GM23338 (cell line): ENCODE data around the gene PMIS2. TPM values are rescaled to one million over a fixed set of nuclear protein-coding genes. Genes with fewer than 3 reads are reported as not detected.
A peak's percentile ranks its signal among the peaks of the same experiment; 100 is the strongest.

ENCODE experiments used
- ATAC-seq: fragments of 200-7000 bp; cut with Tn5 transposase; 3 replicates; pipeline ENCODE4 v1.9.1; 2020
- DNase-seq: peaks from one replicate; pipeline ENCODE4 v3.0.0-alpha.2; 2015; ENCODE audit warnings: low spot score
- H2AFZ ChIP-seq: fragments of 200-600 bp; sonication (generic); 2 replicates; pipeline ENCODE4 v1.8.0; 2016; ENCODE audit warnings: antibody characterized with exemption, mild to moderate bottlenecking, moderate library complexity
- H3F3A ChIP-seq: fragments of 200-600 bp; sonication (generic); replicated peaks from 2 replicates; pipeline ENCODE4 v1.8.0; 2017; ENCODE audit warnings: antibody characterized with exemption, mixed run types, low read depth
- H3K27ac ChIP-seq: fragments of 200-600 bp; sonication (generic); 2 replicates; pipeline ENCODE4 v1.6.1; 2016; ENCODE audit warnings: low read depth
- H3K27me3 ChIP-seq: fragments of 200-600 bp; sonication (generic); 2 replicates; pipeline ENCODE4 v1.8.0; 2016; ENCODE audit warnings: mild to moderate bottlenecking, mixed run types, moderate library complexity; ENCODE audit not compliant: insufficient read depth
- H3K36me3 ChIP-seq: fragments of 200-600 bp; sonication (generic); 2 replicates; pipeline ENCODE4 v1.8.0; 2016; ENCODE audit warnings: mild to moderate bottlenecking; ENCODE audit not compliant: insufficient read depth
- H3K4me1 ChIP-seq: fragments of 200-600 bp; sonication (generic); 2 replicates; pipeline ENCODE4 v1.8.0; 2016; ENCODE audit warnings: mild to moderate bottlenecking, moderate library complexity; ENCODE audit not compliant: insufficient read depth
- H3K4me2 ChIP-seq: fragments of 200-600 bp; sonication (generic); 2 replicates; pipeline ENCODE4 v1.7.1; 2017; ENCODE audit warnings: mixed run types
- H3K4me3 ChIP-seq: fragments of 200-600 bp; sonication (generic); 2 replicates; pipeline ENCODE4 v1.6.1; 2016; ENCODE audit warnings: mixed run types
- H3K79me2 ChIP-seq: fragments of 200-600 bp; sonication (generic); replicated peaks from 2 replicates; pipeline ENCODE4 v1.8.0; 2017; ENCODE audit warnings: mild to moderate bottlenecking; ENCODE audit not compliant: insufficient read depth
- H3K9me2 ChIP-seq: fragments of 200-600 bp; sonication (generic); 2 replicates; pipeline ENCODE4 v1.8.0; 2017; ENCODE audit not compliant: insufficient read depth
- H4K20me1 ChIP-seq: fragments of 200-600 bp; sonication (generic); replicated peaks from 2 replicates; pipeline ENCODE4 v1.8.0; 2017; ENCODE audit warnings: mild to moderate bottlenecking; ENCODE audit not compliant: insufficient read depth
- H3K27ac Mint-ChIP-seq: 2 replicates; pipeline ENCODE4 v1.8.0; 2020; ENCODE audit warnings: inconsistent platforms, mild to moderate bottlenecking, moderate library complexity, mixed read lengths
- H3K27me3 Mint-ChIP-seq: 3 replicates; pipeline ENCODE4 v1.8.0; 2022; ENCODE audit warnings: low read depth, mild to moderate bottlenecking, moderate library complexity, mixed read lengths, inconsistent platforms; ENCODE audit not compliant: insufficient read depth, poor library complexity
- H3K36me3 Mint-ChIP-seq: 3 replicates; pipeline ENCODE4 v1.8.0; 2021; ENCODE audit warnings: low read depth, mild to moderate bottlenecking, inconsistent platforms, moderate library complexity, mixed read lengths
- H3K4me1 Mint-ChIP-seq: 3 replicates; pipeline ENCODE4 v1.8.0; 2020; ENCODE audit warnings: mild to moderate bottlenecking, inconsistent platforms, mixed read lengths
- H3K4me3 Mint-ChIP-seq: 3 replicates; pipeline ENCODE4 v1.8.0; 2021; ENCODE audit warnings: moderate library complexity, mild to moderate bottlenecking, inconsistent platforms, mixed read lengths
- H3K9me3 Mint-ChIP-seq: 3 replicates; pipeline ENCODE4 v1.8.0; 2020; ENCODE audit warnings: moderate library complexity, mild to moderate bottlenecking, inconsistent platforms, mixed read lengths
- CREB1 ChIP-seq: fragments of 250-450 bp; sonication (Bioruptor Pico); IDR thresholded peaks from 2 replicates; pipeline ENCODE4 v1.5.0; 2020; ENCODE audit warnings: low read depth, mild to moderate bottlenecking, moderate library complexity
- EZH2 ChIP-seq: fragments of 200-600 bp; sonication (generic); IDR thresholded peaks from one replicate; pipeline ENCODE4 v1.8.0; 2017; ENCODE audit warnings: antibody characterized with exemption, mild to moderate bottlenecking, low read depth; ENCODE audit not compliant: unreplicated experiment
- EZH2phosphoT487 ChIP-seq: fragments of 200-600 bp; sonication (generic); IDR thresholded peaks from one replicate; pipeline ENCODE4 v1.8.1; 2018; ENCODE audit warnings: antibody characterized with exemption; ENCODE audit not compliant: unreplicated experiment
- JUNB ChIP-seq: IDR thresholded peaks from one replicate; pipeline ENCODE4 v1.6.1; 2016; ENCODE audit warnings: antibody characterized with exemption; ENCODE audit not compliant: unreplicated experiment
- NANOG ChIP-seq: IDR thresholded peaks from 2 replicates; pipeline ENCODE4 v1.6.1; 2016; ENCODE audit warnings: antibody characterized with exemption, borderline replicate concordance
- POLR2AphosphoS5 ChIP-seq: IDR thresholded peaks from 2 replicates; pipeline ENCODE4 v1.6.1; 2016; ENCODE audit warnings: antibody characterized with exemption, low read depth
- STAT1 ChIP-seq: IDR thresholded peaks from one replicate; pipeline ENCODE4 v1.6.1; 2016; ENCODE audit warnings: antibody characterized with exemption; ENCODE audit not compliant: unreplicated experiment
- ZNF114 ChIP-seq: fragments of 250-450 bp; sonication (Bioruptor Pico); IDR thresholded peaks from 2 replicates; pipeline ENCODE4 v1.5.0; 2020; ENCODE audit warnings: mild to moderate bottlenecking, moderate library complexity
- ZNF331 ChIP-seq: fragments of 250-450 bp; sonication (Bioruptor Pico); IDR thresholded peaks from 2 replicates; pipeline ENCODE4 v1.5.0; 2020; ENCODE audit warnings: low read depth, mild to moderate bottlenecking, moderate library complexity
- long read RNA-seq: library from polyadenylated mRNA; unstranded; transcript quantifications from one replicate; pipeline ENCODE4 v2.0.0, GENCODE V29; 2020; ENCODE audit not compliant: unreplicated experiment
- polyA plus RNA-seq: library from polyadenylated mRNA; unstranded; fragments of >200 nt; fragmentation: Nextera tagmentation; extraction: Ambion mirVana; gene quantifications from 2 replicates; pipeline ENCODE4 v1.2.1, GENCODE V29; 2016
- total RNA-seq: library from RNA; depleted of rRNA; stranded (reverse); fragments of >200 nt; shearing (Covaris generic); gene quantifications from 2 replicates; pipeline ENCODE4 v1.2.3, GENCODE V29; 2014; rRNA removed
- TF ChIP-seq, protein P1 (sequence below): IDR thresholded peaks from one replicate; pipeline ENCODE4 v1.6.1; 2018; ENCODE audit warnings: antibody characterized with exemption; ENCODE audit not compliant: unreplicated experiment
- TF ChIP-seq, protein P2 (sequence below), 2 experiments: fragments of 200-600 bp in 1 of 2; sonication (generic) in 1 of 2; conservative IDR thresholded peaks; 2 replicates each; pipeline versions ENCODE4 v1.5.1 to v1.6.1; 2016 to 2017; ENCODE audit warnings: antibody characterized with exemption in 2 of 2, low read depth in 2 of 2, mild to moderate bottlenecking in 2 of 2, moderate library complexity in 1 of 2
- TF ChIP-seq, protein P3 (sequence below): fragments of 250-450 bp; sonication (Bioruptor Pico); IDR thresholded peaks from 2 replicates; pipeline ENCODE4 v1.5.0; 2020; ENCODE audit warnings: mild to moderate bottlenecking, moderate library complexity
- TF ChIP-seq, protein P4 (sequence below): IDR thresholded peaks from 2 replicates; pipeline ENCODE4 v1.6.1; 2016; ENCODE audit warnings: antibody characterized with exemption

Gene PMIS2
- total RNA-seq = not detected in 2 replicates
- not detected in 2 replicates for polyA plus RNA-seq
- long read RNA-seq = 0 reads

DNA sequence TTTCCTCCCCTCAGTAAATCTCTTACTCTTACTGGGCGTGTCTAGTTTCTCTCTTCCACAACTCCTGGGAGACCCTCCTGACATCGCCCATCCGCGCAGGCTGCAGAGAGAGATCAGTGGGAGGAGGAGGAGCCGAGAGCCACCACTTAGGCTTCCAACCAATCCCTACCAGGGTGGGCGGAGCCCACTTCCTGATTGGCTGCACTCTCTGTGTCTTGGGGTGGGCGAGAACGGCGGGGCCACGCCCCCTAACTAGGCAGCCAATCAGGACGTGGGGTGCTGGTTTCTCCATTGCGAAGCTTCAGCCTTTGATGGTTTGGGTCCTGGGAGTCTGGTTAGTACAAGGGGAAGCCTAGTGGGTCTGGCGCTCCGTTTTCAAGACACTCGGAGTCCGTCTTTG, at the start of gene PMIS2:
Gene PMIS2 (plus strand): TSS at position 326 of the 400 bp plus-strand sequence. CDS start 87 bp downstream, outside the sequence.
- Histone ChIP-seq H3K4me3 (no peak within 1 kb of the TSS), H3K36me3 (no peaks in the 10 kb centered on the region), H3K27ac (no peak within 1 kb of the TSS), H3K9me2 (no peaks in the 10 kb centered on the region), H3K27me3 (peaks cover 15% of the 10 kb centered on the region; the same call in 1 of the 2 replicates), H3K79me2 (no peaks in the 10 kb centered on the region), H3F3A (no peaks in the 10 kb centered on the region), H3K4me1 (no peaks in the 10 kb centered on the region), H3K4me2 (no peak within 1 kb of the TSS), H2AFZ (no peak within 1 kb of the TSS), H4K20me1 (no peaks in the 10 kb centered on the region; the same call in 1 of the 2 replicates)
- Mint-ChIP-seq H3K9me3 (peaks cover 6% of the 10 kb centered on the region; the same call in 1 of the 3 replicates), H3K4me3 (no peak within 1 kb of the TSS), H3K4me1 (no peaks in the 10 kb centered on the region), H3K27me3 (peaks cover 8% of the 10 kb centered on the region), H3K36me3 (no peaks in the 10 kb centered on the region), H3K27ac (no peak within 1 kb of the TSS; the same call in 1 of the 2 replicates)
- TF ChIP-seq STAT1 (no peak), JUNB (no peak), ZNF114 (CRISPR knock-in tag) (no peak), POLR2AphosphoS5 (no peak), ZNF331 (CRISPR knock-in tag) (no peak), NANOG (no peak), CREB1 (CRISPR knock-in tag) (no peak), EZH2 (no peak), EZH2phosphoT487 (no peak)
- TF ChIP-seq, protein P1, sequence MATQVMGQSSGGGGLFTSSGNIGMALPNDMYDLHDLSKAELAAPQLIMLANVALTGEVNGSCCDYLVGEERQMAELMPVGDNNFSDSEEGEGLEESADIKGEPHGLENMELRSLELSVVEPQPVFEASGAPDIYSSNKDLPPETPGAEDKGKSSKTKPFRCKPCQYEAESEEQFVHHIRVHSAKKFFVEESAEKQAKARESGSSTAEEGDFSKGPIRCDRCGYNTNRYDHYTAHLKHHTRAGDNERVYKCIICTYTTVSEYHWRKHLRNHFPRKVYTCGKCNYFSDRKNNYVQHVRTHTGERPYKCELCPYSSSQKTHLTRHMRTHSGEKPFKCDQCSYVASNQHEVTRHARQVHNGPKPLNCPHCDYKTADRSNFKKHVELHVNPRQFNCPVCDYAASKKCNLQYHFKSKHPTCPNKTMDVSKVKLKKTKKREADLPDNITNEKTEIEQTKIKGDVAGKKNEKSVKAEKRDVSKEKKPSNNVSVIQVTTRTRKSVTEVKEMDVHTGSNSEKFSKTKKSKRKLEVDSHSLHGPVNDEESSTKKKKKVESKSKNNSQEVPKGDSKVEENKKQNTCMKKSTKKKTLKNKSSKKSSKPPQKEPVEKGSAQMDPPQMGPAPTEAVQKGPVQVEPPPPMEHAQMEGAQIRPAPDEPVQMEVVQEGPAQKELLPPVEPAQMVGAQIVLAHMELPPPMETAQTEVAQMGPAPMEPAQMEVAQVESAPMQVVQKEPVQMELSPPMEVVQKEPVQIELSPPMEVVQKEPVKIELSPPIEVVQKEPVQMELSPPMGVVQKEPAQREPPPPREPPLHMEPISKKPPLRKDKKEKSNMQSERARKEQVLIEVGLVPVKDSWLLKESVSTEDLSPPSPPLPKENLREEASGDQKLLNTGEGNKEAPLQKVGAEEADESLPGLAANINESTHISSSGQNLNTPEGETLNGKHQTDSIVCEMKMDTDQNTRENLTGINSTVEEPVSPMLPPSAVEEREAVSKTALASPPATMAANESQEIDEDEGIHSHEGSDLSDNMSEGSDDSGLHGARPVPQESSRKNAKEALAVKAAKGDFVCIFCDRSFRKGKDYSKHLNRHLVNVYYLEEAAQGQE = no peak
- TF ChIP-seq, protein P2, sequence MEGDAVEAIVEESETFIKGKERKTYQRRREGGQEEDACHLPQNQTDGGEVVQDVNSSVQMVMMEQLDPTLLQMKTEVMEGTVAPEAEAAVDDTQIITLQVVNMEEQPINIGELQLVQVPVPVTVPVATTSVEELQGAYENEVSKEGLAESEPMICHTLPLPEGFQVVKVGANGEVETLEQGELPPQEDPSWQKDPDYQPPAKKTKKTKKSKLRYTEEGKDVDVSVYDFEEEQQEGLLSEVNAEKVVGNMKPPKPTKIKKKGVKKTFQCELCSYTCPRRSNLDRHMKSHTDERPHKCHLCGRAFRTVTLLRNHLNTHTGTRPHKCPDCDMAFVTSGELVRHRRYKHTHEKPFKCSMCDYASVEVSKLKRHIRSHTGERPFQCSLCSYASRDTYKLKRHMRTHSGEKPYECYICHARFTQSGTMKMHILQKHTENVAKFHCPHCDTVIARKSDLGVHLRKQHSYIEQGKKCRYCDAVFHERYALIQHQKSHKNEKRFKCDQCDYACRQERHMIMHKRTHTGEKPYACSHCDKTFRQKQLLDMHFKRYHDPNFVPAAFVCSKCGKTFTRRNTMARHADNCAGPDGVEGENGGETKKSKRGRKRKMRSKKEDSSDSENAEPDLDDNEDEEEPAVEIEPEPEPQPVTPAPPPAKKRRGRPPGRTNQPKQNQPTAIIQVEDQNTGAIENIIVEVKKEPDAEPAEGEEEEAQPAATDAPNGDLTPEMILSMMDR (conservative IDR thresholded peaks at IDR 0.05; ENCODE audit: low read depth in 2 of 2) = no peak
- TF ChIP-seq, protein P3, sequence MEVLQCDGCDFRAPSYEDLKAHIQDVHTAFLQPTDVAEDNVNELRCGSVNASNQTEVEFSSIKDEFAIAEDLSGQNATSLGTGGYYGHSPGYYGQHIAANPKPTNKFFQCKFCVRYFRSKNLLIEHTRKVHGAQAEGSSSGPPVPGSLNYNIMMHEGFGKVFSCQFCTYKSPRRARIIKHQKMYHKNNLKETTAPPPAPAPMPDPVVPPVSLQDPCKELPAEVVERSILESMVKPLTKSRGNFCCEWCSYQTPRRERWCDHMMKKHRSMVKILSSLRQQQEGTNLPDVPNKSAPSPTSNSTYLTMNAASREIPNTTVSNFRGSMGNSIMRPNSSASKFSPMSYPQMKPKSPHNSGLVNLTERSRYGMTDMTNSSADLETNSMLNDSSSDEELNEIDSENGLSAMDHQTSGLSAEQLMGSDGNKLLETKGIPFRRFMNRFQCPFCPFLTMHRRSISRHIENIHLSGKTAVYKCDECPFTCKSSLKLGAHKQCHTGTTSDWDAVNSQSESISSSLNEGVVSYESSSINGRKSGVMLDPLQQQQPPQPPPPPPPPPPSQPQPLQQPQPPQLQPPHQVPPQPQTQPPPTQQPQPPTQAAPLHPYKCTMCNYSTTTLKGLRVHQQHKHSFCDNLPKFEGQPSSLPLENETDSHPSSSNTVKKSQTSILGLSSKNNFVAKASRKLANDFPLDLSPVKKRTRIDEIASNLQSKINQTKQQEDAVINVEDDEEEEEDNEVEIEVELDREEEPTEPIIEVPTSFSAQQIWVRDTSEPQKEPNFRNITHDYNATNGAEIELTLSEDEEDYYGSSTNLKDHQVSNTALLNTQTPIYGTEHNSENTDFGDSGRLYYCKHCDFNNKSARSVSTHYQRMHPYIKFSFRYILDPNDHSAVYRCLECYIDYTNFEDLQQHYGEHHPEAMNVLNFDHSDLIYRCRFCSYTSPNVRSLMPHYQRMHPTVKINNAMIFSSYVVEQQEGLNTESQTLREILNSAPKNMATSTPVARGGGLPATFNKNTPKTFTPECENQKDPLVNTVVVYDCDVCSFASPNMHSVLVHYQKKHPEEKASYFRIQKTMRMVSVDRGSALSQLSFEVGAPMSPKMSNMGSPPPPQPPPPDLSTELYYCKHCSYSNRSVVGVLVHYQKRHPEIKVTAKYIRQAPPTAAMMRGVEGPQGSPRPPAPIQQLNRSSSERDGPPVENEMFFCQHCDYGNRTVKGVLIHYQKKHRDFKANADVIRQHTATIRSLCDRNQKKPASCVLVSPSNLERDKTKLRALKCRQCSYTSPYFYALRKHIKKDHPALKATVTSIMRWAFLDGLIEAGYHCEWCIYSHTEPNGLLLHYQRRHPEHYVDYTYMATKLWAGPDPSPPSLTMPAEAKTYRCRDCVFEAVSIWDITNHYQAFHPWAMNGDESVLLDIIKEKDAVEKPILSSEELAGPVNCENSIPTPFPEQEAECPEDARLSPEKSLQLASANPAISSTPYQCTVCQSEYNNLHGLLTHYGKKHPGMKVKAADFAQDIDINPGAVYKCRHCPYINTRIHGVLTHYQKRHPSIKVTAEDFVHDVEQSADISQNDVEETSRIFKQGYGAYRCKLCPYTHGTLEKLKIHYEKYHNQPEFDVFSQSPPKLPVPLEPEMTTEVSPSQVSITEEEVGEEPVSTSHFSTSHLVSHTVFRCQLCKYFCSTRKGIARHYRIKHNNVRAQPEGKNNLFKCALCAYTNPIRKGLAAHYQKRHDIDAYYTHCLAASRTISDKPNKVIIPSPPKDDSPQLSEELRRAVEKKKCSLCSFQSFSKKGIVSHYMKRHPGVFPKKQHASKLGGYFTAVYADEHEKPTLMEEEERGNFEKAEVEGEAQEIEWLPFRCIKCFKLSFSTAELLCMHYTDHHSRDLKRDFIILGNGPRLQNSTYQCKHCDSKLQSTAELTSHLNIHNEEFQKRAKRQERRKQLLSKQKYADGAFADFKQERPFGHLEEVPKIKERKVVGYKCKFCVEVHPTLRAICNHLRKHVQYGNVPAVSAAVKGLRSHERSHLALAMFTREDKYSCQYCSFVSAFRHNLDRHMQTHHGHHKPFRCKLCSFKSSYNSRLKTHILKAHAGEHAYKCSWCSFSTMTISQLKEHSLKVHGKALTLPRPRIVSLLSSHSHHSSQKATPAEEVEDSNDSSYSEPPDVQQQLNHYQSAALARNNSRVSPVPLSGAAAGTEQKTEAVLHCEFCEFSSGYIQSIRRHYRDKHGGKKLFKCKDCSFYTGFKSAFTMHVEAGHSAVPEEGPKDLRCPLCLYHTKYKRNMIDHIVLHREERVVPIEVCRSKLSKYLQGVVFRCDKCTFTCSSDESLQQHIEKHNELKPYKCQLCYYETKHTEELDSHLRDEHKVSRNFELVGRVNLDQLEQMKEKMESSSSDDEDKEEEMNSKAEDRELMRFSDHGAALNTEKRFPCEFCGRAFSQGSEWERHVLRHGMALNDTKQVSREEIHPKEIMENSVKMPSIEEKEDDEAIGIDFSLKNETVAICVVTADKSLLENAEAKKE (CRISPR knock-in tag) = no peak
- TF ChIP-seq, protein P4, sequence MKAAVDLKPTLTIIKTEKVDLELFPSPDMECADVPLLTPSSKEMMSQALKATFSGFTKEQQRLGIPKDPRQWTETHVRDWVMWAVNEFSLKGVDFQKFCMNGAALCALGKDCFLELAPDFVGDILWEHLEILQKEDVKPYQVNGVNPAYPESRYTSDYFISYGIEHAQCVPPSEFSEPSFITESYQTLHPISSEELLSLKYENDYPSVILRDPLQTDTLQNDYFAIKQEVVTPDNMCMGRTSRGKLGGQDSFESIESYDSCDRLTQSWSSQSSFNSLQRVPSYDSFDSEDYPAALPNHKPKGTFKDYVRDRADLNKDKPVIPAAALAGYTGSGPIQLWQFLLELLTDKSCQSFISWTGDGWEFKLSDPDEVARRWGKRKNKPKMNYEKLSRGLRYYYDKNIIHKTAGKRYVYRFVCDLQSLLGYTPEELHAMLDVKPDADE = no peak
- ATAC-seq (peak; percentile 96), DNase-seq (peak; percentile 78)
